Hindlimb muscle (tissue), 1 donor: ENCODE measurements around the gene RAB1A. TPM values are rescaled to one million over a fixed set of nuclear protein-coding genes. Genes with fewer than 3 reads are reported as not detected.
"Not testable (repeated sequence)": the region's sequence is repeated elsewhere in the genome, so short reads cannot be mapped to it uniquely, and the experiment has no call there.

ENCODE experiments used
- DNase-seq: peaks from one replicate; pipeline ENCODE4 v3.0.0-alpha.2; 2013
- polyA plus RNA-seq: library from polyadenylated mRNA; unstranded; fragments of 120-200 nt; gene quantifications from one replicate; pipeline ENCODE4 v1.2.1, GENCODE V29; 2013; ENCODE audit not compliant: insufficient read length

Gene RAB1A
- polyA plus RNA-seq = 111 TPM

- DNase-seq = peak; percentile 99
These were observed at the start of gene RAB1A for GRCh38 chr2:65129826-65130663. Gene RAB1A, minus strand, starts transcription at chr2:65130106. Its CDS starts 191 bp downstream, at chr2:65129915.

DNA sequence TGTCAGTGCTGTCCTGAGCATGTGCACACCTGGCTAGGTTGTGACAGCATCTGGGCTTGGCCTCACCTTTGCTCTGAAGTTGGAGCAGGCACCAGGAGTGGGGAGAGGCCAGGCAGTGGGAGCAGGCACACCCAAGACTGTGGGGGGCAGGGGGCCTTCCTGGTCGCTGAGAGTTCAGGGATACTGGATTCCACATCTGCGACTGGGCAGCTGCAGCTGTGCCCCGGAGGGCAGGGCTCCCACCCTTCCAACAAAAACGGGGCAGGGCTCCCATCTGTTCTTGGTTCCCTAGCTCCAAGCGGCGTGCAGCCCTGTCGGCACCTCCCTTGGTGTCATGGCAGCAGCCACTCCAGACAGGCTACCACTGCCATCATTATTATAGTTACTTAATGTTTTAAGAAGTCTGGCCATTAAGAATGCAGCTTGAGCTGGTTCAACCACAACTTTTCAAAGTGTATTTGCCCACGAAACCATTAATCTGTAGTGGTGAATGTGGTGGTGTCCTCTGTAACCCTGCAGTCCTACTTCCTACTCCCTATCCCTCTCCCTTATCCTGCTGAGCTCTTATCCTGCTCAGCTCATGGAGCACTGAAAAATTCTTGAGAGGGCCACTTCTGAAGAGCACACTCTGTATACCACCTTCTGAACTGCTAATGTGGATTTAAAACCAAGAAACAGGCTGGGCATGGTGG lies 48.0 kb upstream of the RAB1A start:
- no peak for DNase-seq

- DNase-seq = no peak
These were observed 46.1 kb upstream of the RAB1A start for GRCh38 chr2:65175894-65176530.

GRCh38 chr2:65174031-65174430 lies 44.1 kb upstream of the RAB1A start:
- DNase-seq = not testable (repeated sequence)

GRCh38 chr2:65172994-65173790 lies 43.3 kb upstream of the RAB1A start:
- DNase-seq = no peak

- not testable (repeated sequence) for DNase-seq
These were observed 40.9 kb upstream of the RAB1A start for GRCh38 chr2:65170611-65171477.

DNA sequence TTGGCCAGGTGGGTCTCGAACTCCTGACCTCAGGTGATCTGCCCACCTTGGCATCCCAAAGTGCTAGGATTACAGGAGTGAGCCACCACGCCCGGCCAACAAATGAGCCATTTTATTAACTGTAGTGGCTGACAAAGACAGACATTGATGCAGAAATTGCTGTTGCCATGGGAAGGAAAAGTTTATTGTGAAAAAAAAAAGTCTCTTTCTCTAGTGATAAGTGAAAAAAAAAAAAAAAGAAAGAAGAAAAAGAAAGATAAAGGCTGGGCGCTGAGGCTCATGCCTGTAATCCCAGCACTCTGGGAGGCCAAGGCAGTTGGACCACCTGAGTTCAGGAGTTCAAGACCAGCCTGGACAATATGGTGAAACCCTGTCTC lies 39.8 kb upstream of the RAB1A start:
- no peak for DNase-seq

DNA sequence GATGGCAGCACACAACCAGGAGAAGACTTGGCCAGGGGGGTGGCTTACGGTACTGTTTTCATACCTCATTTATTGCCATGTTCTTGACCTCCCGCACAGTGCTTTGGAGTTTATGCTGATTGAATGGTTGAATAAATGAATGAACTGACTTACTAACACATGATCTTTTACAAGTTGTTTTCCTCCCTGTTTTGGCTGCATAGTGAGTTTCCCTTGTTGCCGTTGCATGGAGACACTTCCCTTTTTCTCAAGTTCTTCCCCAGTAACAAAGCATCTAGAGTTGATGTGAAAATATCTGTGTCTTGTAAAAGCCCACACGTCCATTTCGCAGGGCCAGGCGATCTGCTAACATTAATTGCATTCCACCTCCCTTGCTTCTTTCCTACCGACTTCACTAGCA lies 35.7 kb upstream of the RAB1A start:
- peak; percentile 30 for DNase-seq

GRCh38 chr2:65164426-65164891 lies 34.6 kb upstream of the RAB1A start:
- DNase-seq = peak; percentile 31

GRCh38 chr2:65161551-65162100 lies 31.7 kb upstream of the RAB1A start:
- no peak for DNase-seq

DNA sequence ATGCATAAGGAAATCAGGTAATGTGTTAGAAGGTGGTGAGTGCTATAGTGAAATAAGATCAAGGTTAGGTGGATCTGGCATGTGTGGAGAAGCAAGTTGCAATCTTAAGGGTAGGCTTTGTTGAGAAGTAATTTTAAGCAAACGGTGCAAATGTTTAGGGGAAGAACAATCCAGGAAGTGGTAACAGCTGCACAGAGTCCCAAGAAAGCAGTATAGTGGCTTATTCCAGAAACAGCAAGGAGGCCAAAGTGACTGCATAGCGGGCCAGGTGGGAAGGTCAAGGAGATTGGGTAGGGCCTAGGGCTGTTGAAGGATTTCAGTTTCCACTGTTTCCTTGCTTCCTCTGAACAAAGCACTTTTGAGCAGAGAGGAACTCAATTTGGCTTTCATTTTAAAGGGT lies 30.0 kb upstream of the RAB1A start:
- peak; percentile 14 for DNase-seq

DNA sequence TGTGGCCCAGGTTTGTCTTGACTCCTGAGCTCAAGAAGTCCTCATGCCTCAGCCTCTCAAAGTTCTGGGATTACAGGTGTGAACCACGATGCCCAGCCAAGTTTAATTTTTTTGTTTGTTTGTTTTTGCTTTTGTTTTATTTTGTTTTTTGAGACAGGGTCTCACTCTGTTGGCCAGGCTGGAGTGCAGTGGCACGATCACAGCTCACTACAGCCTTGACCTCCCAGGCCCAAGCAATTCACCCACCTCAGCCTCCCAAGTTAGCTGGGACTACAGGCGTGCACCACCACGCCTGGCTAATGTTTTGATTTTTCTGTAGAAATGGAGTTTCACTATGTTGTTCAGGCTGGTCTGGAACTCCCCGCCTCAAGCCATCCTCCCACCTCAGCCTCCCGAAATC lies 29.4 kb upstream of the RAB1A start:
- DNase-seq = no peak

GRCh38 chr2:65158557-65158956 lies 28.7 kb upstream of the RAB1A start:
- no peak for DNase-seq

DNA sequence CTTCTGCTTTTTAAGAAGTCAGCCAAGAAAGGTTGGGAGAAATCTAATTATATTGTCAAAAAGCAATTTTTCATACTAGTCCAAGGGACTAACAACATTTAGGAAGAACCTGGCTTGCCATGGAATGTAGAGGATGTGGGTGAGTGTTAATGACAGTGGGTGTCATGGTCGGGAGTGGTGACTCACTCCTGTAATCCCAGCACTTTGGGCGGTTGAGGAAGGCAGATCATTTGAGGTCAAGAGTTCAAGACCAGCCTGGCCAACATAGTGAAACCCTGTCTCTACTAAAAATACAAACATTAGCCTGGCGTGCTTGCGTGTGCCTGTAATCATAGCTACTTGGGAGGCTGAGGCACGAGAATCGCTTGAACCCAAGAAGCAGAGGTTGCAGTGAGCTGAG lies 27.9 kb upstream of the RAB1A start:
- not testable (repeated sequence) for DNase-seq

- DNase-seq = no peak
These were observed 26.1 kb upstream of the RAB1A start for GRCh38 chr2:65156041-65156440.

- DNase-seq = no peak
These were observed 23.6 kb upstream of the RAB1A start for GRCh38 chr2:65153515-65153914.

- no peak for DNase-seq
These were observed 16.2 kb upstream of the RAB1A start for GRCh38 chr2:65146078-65146477.

DNA sequence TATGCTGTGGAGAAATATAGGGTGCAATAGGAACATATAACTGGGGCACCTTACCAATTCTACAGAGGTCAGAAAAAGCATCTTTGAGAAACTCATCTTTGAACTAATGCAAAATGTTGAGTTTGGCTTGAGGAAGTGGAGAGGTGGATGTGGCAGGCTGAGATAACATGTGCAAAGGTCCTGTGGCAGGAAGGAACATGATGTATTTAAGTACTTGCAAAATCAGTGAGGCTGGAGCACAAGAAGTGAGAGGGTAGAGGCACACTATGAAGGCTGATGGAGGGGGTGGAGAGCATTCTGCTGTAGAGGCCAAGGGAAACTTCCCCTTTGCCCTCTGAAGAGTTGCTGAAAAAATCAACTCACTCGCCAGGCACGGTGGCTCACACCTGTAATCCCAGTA lies 14.7 kb upstream of the RAB1A start:
- no peak for DNase-seq

DNA sequence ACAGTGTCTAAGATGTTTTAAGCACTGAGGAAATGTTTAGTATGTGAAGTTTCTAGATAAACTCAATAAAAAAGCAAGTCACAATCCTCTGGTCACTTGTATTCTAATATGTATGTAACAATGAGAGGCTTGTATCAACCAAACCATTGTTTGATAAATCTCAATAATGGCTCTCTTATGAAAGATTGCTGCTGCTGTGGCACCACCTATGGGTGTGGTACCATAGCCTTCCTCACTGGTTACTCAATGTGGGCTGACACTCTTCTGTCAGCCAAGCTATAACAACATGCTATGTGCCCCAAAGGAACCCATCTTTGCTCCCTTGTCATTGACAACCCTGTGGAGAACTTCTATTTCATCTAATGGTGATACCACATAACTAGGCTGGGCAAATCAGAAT lies 12.6 kb upstream of the RAB1A start:
- no peak for DNase-seq

GRCh38 chr2:65137197-65137775 lies 7.4 kb upstream of the RAB1A start:
- DNase-seq = no peak

GRCh38 chr2:65136253-65136652 lies 6.3 kb upstream of the RAB1A start:
- no peak for DNase-seq
